Measurements from ENCODE around the gene SUSD5.
"Not testable (repeated sequence)": the region's sequence is repeated elsewhere in the genome, so short reads cannot be mapped to it uniquely, and the experiment has no call there.

Gene SUSD5

GRCh38 chr3:33115024-33115768, 103.4 kb downstream of the SUSD5 start:
- no peak for DNase-seq (ENCODE audit: low read depth in 2 of 2)

GRCh38 chr3:33114622-33115023, 104.0 kb downstream of the SUSD5 start:
- no peak for DNase-seq (ENCODE audit: low read depth in 2 of 2)

GRCh38 chr3:33113772-33114621, 104.6 kb downstream of the SUSD5 start, which contains the start of gene CRTAP:
Gene CRTAP (plus strand): TSS chr3:33114014. CDS start chr3:33114078, 64 bp downstream.
- DNase-seq (ENCODE audit: low read depth in 2 of 2), result peak; percentile 70 to 71

- no peak for DNase-seq (ENCODE audit: low read depth in 2 of 2)
Measured at GRCh38 chr3:33111581-33111980, 107.0 kb downstream of the SUSD5 start.

- DNase-seq (ENCODE audit: low read depth in 2 of 2), result not testable (repeated sequence)
Measured at GRCh38 chr3:33106854-33107253, 111.8 kb downstream of the SUSD5 start.

GRCh38 chr3:33105341-33105948, 113.2 kb downstream of the SUSD5 start:
- no peak for DNase-seq (ENCODE audit: low read depth in 2 of 2)

GRCh38 chr3:33104803-33105202, 113.8 kb downstream of the SUSD5 start:
- DNase-seq (ENCODE audit: low read depth in 2 of 2), result no peak

GRCh38 chr3:33103480-33103879, 115.1 kb downstream of the SUSD5 start:
- no peak for DNase-seq (ENCODE audit: low read depth in 2 of 2)

GRCh38 chr3:33103034-33103433, 115.6 kb downstream of the SUSD5 start:
- DNase-seq (ENCODE audit: low read depth in 2 of 2), result no peak

GRCh38 chr3:33100229-33100628, 118.4 kb downstream of the SUSD5 start:
- DNase-seq (ENCODE audit: low read depth in 2 of 2), result no peak

Data from stimulated activated CD8-positive, alpha-beta memory T cell treated with anti-CD3 and anti-CD28 coated beads, Interleukin-7, amount 100 ng/mL, for 1 hour (primary cell).